Panc1 (cell line): ENCODE results near the gene FILIP1L. TPM values are rescaled to one million over a fixed set of nuclear protein-coding genes. Genes with fewer than 3 reads are reported as not detected.

Experiments used
- ATAC-seq: fragments of 200-7000 bp; cut with Tn5 transposase; 2 replicates; pipeline ENCODE4 v1.9.1; 2020; ENCODE audit warnings: mild to moderate bottlenecking, moderate library complexity
- BruUV-seq: library from RNA; stranded (reverse); fragments of 400-500 nt; replicated peaks from 2 replicates; lab custom pipeline; 2021; lab: Mats Ljungman, UMichigan
- CTCF ChIA-PET: fragments of 300-600 bp; sonication (Branson Sonifier 250); formaldehyde crosslinking; loops from one replicate; lab custom pipeline; 2022; ENCODE audit warnings: antibody characterized with exemption; lab: Charles Lee
- POLR2A ChIA-PET: fragments of 300-600 bp; sonication (Branson Sonifier 250); formaldehyde crosslinking; loops from one replicate; lab custom pipeline; 2022; ENCODE audit warnings: antibody characterized with exemption; lab: Charles Lee
- DNase-seq: peaks from one replicate; pipeline ENCODE4 v3.0.0-alpha.2; 2010; ENCODE audit warnings: low read depth, low spot score
- H3K27ac ChIP-seq: 2 replicates; pipeline ENCODE4 v1.5.1; 2011; ENCODE audit warnings: mild to moderate bottlenecking, low read length, inconsistent platforms
- H3K27me3 ChIP-seq: fragments of 200-500 bp; sonication (Bioruptor generic); 2 replicates; pipeline ENCODE4 v1.6.0; 2014; ENCODE audit warnings: low read length, inconsistent platforms; ENCODE audit not compliant: control insufficient read depth, insufficient read depth
- H3K36me3 ChIP-seq: fragments of 200-500 bp; sonication (Bioruptor generic); 2 replicates; pipeline ENCODE4 v1.5.1; 2014; ENCODE audit warnings: inconsistent platforms, mild to moderate bottlenecking, low read length, moderate library complexity; ENCODE audit not compliant: control insufficient read depth, insufficient read depth
- H3K4me1 ChIP-seq: 2 replicates; pipeline ENCODE4 v1.5.1; 2011; ENCODE audit warnings: inconsistent platforms, mild to moderate bottlenecking, low read length, moderate library complexity; ENCODE audit not compliant: control insufficient read depth, insufficient read depth
- H3K4me3 ChIP-seq, 2 experiments: 2 replicates each; pipeline ENCODE4 v1.5.1; 2011 to 2012; ENCODE audit warnings: low read depth in 2 of 2, low read length in 2 of 2, mild to moderate bottlenecking in 2 of 2, inconsistent platforms in 1 of 2, moderate library complexity in 1 of 2
- H3K9me3 ChIP-seq: fragments of 200-500 bp; sonication (Bioruptor generic); 2 replicates; pipeline ENCODE4 v1.5.1; 2014; ENCODE audit warnings: low read depth, mild to moderate bottlenecking, inconsistent platforms, low read length, moderate library complexity; ENCODE audit not compliant: control insufficient read depth, insufficient read depth
- POLR2AphosphoS5 ChIP-seq: IDR thresholded peaks from 2 replicates; pipeline ENCODE4 v1.6.1; 2012; ENCODE audit warnings: mild to moderate bottlenecking, low read depth, low read length, moderate library complexity
- SIN3A ChIP-seq: IDR thresholded peaks from 2 replicates; pipeline ENCODE4 v1.6.1; 2012; ENCODE audit warnings: low read depth, mild to moderate bottlenecking, low read length, moderate library complexity, borderline replicate concordance; ENCODE audit not compliant: insufficient read depth
- TCF7L2 ChIP-seq: IDR thresholded peaks from 2 replicates; pipeline ENCODE4 v1.6.1; 2011; ENCODE audit warnings: mild to moderate bottlenecking, low read depth, low read length, inconsistent platforms
- in situ Hi-C: cut with HindIII; loops from 2 replicates; pipeline ENCODE4 v1.10.0; 2016; ENCODE audit warnings: low sequenced_read_pairs, low pct_unique_long_range_greater_than_20kb
- intact Hi-C: fragments of 100-400 bp; cut with micrococcal nuclease; formaldehyde crosslinking; loops from one replicate; pipeline ENCODE4 v1.10.0; 2022; ENCODE audit not compliant: unreplicated experiment
- total RNA-seq: library from RNA; stranded (reverse); gene quantifications from one replicate; pipeline ENCODE4 v1.2.1, GENCODE V29; 2021; ENCODE audit not compliant: unreplicated experiment
- TF ChIP-seq, protein P1 (sequence below): fragments of 450-650 bp; IDR thresholded peaks from 2 replicates; pipeline ENCODE4 v1.5.1; 2017; ENCODE audit warnings: mild to moderate bottlenecking
- TF ChIP-seq, protein P2 (sequence below), 2 experiments: IDR thresholded peaks; 2 replicates each; pipeline ENCODE4 v1.6.1; 2011 to 2012; ENCODE audit warnings: low read depth in 2 of 2, control low read depth in 1 of 2, low read length in 1 of 2, mild to moderate bottlenecking in 1 of 2, moderate library complexity in 1 of 2; ENCODE audit not compliant: insufficient read depth in 1 of 2

FILIP1L gene
- total RNA-seq, 1 experiment from 2014 or later: 3.2 TPM

DNA sequence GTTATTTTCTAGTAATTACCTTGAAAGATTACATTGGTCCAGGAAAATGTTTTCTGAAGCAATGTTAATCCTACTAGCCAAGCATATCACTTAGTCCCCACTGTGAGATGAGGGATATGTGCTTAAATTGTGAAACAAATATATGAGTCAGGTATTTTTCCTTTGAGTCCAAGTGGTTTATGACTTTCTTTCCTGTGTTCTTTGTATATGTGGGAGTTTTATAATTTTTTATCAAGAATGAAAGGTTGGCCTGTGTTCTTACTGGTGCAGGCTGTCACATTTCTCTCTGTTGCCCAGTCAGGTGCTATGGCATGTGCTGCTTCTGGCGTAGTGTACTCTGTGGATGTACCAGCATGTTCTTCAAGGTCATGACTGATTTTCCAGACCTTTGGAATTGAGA, 149.2 kb downstream of the FILIP1L start:
- no peak overlapping the region for H3K27ac ChIP-seq
- no TSS peak for BruUV-seq
- no peak for DNase-seq
- H3K27me3 ChIP-seq: no peaks in the 10 kb centered on the region
- H3K9me3 ChIP-seq: no peaks in the 10 kb centered on the region
- CTCF ChIA-PET: no interaction called here
- in situ Hi-C loops (no loop called here), intact Hi-C loops (no loop called here)
- POLR2A ChIA-PET: no interaction called here
- no peak; the same call in 1 of the 2 replicates for ATAC-seq
- TF ChIP-seq, protein P1, sequence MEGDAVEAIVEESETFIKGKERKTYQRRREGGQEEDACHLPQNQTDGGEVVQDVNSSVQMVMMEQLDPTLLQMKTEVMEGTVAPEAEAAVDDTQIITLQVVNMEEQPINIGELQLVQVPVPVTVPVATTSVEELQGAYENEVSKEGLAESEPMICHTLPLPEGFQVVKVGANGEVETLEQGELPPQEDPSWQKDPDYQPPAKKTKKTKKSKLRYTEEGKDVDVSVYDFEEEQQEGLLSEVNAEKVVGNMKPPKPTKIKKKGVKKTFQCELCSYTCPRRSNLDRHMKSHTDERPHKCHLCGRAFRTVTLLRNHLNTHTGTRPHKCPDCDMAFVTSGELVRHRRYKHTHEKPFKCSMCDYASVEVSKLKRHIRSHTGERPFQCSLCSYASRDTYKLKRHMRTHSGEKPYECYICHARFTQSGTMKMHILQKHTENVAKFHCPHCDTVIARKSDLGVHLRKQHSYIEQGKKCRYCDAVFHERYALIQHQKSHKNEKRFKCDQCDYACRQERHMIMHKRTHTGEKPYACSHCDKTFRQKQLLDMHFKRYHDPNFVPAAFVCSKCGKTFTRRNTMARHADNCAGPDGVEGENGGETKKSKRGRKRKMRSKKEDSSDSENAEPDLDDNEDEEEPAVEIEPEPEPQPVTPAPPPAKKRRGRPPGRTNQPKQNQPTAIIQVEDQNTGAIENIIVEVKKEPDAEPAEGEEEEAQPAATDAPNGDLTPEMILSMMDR: no peak
- TF ChIP-seq, protein P2, sequence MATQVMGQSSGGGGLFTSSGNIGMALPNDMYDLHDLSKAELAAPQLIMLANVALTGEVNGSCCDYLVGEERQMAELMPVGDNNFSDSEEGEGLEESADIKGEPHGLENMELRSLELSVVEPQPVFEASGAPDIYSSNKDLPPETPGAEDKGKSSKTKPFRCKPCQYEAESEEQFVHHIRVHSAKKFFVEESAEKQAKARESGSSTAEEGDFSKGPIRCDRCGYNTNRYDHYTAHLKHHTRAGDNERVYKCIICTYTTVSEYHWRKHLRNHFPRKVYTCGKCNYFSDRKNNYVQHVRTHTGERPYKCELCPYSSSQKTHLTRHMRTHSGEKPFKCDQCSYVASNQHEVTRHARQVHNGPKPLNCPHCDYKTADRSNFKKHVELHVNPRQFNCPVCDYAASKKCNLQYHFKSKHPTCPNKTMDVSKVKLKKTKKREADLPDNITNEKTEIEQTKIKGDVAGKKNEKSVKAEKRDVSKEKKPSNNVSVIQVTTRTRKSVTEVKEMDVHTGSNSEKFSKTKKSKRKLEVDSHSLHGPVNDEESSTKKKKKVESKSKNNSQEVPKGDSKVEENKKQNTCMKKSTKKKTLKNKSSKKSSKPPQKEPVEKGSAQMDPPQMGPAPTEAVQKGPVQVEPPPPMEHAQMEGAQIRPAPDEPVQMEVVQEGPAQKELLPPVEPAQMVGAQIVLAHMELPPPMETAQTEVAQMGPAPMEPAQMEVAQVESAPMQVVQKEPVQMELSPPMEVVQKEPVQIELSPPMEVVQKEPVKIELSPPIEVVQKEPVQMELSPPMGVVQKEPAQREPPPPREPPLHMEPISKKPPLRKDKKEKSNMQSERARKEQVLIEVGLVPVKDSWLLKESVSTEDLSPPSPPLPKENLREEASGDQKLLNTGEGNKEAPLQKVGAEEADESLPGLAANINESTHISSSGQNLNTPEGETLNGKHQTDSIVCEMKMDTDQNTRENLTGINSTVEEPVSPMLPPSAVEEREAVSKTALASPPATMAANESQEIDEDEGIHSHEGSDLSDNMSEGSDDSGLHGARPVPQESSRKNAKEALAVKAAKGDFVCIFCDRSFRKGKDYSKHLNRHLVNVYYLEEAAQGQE (IDR thresholded peaks at IDR 0.05; ENCODE audit: insufficient read depth in 1 of 2, low read depth in 2 of 2, low read length in 1 of 2): no peak
- TF ChIP-seq TCF7L2 (no peak), POLR2AphosphoS5 (no peak), SIN3A (no peak)
- no peak overlapping the region for H3K4me3 ChIP-seq
- no peaks in the 10 kb centered on the region for H3K36me3 ChIP-seq
- H3K4me1 ChIP-seq: peaks cover 6% of the 10 kb centered on the region; the same call in 1 of the 2 replicates

DNA sequence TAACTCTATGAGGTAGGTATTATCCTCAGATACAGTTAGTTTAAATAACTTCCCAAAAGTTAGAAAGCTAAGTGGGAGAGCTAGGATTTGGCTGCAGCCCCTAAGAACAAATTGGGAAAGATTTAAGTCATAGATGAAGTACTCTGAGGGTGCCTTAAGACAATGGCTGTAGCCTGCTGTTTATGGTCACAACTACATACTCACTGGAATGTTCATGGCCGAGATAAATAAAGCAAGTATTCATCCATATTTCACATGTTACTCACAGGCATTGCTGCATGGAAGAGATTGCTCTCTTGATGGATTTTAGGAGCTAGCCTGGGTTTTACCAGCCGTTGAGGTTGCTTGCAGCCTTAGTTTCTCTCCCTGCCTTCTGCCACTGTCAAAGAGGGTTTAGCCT, 151.6 kb downstream of the FILIP1L start:
- ChIA-PET CTCF (no interaction called here), POLR2A (no interaction called here)
- no peak for ATAC-seq
- in situ Hi-C loops (no loop called here), intact Hi-C loops (no loop called here)
- no TSS peak for BruUV-seq
- Histone ChIP-seq H3K9me3 (no peaks in the 10 kb centered on the region), H3K27me3 (no peaks in the 10 kb centered on the region), H3K4me3 (no peak overlapping the region), H3K27ac (no peak overlapping the region), H3K4me1 (peaks cover 6% of the 10 kb centered on the region; the same call in 1 of the 2 replicates), H3K36me3 (no peaks in the 10 kb centered on the region)
- TF ChIP-seq TCF7L2: no peak
- no peak for TF ChIP-seq POLR2AphosphoS5
- no peak for TF ChIP-seq SIN3A
- TF ChIP-seq, protein P2 (IDR thresholded peaks at IDR 0.05; ENCODE audit: insufficient read depth in 1 of 2, low read depth in 2 of 2, low read length in 1 of 2): no peak
- TF ChIP-seq, protein P1: no peak
- no peak for DNase-seq
